ENCODE results near the gene FANCI. TPM values are rescaled to one million over a fixed set of nuclear protein-coding genes. Genes with fewer than 3 reads are reported as not detected.

FANCI gene
- total RNA-seq, 4 donors from 2014 or later: 0.80 to 3.3 (median 2.7) TPM

DNA sequence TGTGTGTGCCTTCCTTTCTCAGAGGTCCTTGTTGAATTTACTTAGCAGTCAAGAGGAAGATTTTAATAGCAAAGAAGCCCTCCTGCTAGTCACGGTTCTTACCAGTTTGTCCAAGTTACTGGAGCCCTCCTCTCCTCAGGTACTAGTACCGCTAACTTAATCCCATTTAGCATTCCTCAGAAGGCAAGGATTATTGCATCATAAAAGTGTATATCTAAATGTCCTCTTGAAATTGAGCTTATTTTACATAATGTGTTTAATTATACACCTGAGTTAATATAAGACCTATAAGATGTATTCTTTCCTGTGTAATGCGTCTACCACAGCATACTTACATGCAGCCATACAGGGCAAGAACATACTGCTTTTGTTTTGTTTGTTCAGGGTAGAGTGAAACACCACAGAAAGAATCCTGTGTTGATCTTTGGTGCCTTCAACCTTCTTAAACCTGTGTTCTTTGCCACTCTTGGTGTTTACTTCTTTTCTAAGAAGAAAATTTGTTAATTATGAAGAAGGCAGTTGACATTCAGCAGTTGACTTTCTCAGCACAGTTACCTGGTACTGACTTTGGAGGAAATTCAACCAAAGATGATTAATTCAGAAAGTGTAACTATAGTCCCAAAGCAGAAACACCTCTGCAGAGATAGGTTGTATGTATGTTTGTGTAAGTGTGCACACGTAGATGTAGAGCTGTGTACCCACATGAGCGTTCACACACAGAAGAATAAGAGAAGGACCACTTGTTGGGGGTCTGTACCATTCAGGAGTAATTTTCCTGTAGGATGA is 57.7 kb downstream of the FANCI start:
- DNase-seq (no peak), ATAC-seq (no peak)
- no peaks in the 10 kb centered on the region for H3K4me1 ChIP-seq
- intact Hi-C loops (cut with DNase I; ENCODE audit: low total_unique reads) (loop anchor here (2.0 kb wide), 1 partner anchor 95 kb away; no protein-coding TSS in a partner anchor), in situ Hi-C loops (cut with MboI; ENCODE audit: low sequenced_read_pairs in 4 of 4) (no loop called here)
- TF ChIP-seq, protein P1, sequence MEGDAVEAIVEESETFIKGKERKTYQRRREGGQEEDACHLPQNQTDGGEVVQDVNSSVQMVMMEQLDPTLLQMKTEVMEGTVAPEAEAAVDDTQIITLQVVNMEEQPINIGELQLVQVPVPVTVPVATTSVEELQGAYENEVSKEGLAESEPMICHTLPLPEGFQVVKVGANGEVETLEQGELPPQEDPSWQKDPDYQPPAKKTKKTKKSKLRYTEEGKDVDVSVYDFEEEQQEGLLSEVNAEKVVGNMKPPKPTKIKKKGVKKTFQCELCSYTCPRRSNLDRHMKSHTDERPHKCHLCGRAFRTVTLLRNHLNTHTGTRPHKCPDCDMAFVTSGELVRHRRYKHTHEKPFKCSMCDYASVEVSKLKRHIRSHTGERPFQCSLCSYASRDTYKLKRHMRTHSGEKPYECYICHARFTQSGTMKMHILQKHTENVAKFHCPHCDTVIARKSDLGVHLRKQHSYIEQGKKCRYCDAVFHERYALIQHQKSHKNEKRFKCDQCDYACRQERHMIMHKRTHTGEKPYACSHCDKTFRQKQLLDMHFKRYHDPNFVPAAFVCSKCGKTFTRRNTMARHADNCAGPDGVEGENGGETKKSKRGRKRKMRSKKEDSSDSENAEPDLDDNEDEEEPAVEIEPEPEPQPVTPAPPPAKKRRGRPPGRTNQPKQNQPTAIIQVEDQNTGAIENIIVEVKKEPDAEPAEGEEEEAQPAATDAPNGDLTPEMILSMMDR (IDR thresholded peaks at IDR 0.05 in 4 of 5, conservative IDR thresholded peaks at IDR 0.05 in 1 of 5): no peak
- no peak for TF ChIP-seq POLR2A (IDR thresholded peaks at IDR 0.05)
- no peak overlapping the region for H3K4me3 ChIP-seq
- H3K9me3 ChIP-seq: no peaks in the 10 kb centered on the region
- H3K27ac ChIP-seq: no peak overlapping the region
- no peaks in the 10 kb centered on the region for H3K36me3 ChIP-seq
- H3K27me3 ChIP-seq: no peaks in the 10 kb centered on the region

DNA sequence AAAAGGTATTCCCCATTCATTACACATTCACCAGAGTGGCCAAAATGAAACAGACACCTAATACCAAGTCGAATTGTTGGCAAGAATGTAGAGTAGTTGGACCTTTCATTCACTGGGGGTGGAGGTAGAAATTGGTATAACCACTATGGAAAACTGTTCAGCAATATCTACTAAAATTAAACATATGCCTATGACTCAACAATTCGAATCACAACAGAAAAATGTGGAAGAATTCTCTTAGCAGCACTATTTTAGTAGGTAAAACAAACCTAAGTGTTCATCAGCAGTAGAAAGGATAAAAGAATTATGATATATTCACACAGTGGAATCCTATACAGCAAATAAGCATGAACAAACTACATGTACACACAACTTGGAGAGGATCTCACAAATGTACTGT is 60.2 kb downstream of the FANCI start:
- in situ Hi-C loops (cut with MboI; ENCODE audit: low sequenced_read_pairs in 4 of 4): no loop called here
- TF ChIP-seq, protein P1 (IDR thresholded peaks at IDR 0.05 in 4 of 5, conservative IDR thresholded peaks at IDR 0.05 in 1 of 5): no peak
- TF ChIP-seq POLR2A (IDR thresholded peaks at IDR 0.05): no peak
- ATAC-seq (no peak), DNase-seq (no peak)
- H3K4me1 ChIP-seq: no peaks in the 10 kb centered on the region
- no peaks in the 10 kb centered on the region for H3K36me3 ChIP-seq
- no peak overlapping the region for H3K4me3 ChIP-seq
- H3K27ac ChIP-seq: no peak overlapping the region
- no peaks in the 10 kb centered on the region for H3K9me3 ChIP-seq
- H3K27me3 ChIP-seq: no peaks in the 10 kb centered on the region
- intact Hi-C loops (cut with DNase I; ENCODE audit: low total_unique reads): no loop called here

DNA sequence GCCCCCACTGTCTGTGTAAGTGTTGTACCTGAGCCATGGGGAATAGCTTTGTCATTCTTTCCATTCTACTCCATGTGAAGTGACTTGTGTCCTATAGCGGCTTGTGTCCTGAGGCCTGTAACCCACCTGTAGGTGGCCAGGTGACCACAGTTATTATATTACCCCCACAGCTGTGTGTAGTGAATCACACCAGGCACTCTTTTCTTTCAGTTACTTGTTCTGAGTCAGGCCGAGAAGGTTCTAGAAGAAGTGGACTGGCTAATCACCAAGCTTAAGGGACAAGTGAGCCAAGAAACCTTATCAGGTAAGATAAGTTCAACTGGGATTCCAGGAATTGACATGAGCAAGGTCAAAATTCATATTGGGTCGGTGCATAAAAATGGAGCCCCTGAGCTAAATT is 61.6 kb downstream of the FANCI start:
- in situ Hi-C loops (cut with MboI; ENCODE audit: low sequenced_read_pairs in 4 of 4): no loop called here
- intact Hi-C loops (cut with DNase I; ENCODE audit: low total_unique reads): no loop called here
- H3K9me3 ChIP-seq: no peaks in the 10 kb centered on the region
- H3K4me1 ChIP-seq: no peaks in the 10 kb centered on the region
- no peaks in the 10 kb centered on the region for H3K36me3 ChIP-seq
- no peak for DNase-seq
- no peak overlapping the region for H3K4me3 ChIP-seq
- H3K27ac ChIP-seq: no peak overlapping the region
- no peaks in the 10 kb centered on the region for H3K27me3 ChIP-seq
- TF ChIP-seq, protein P1 (IDR thresholded peaks at IDR 0.05 in 4 of 5, conservative IDR thresholded peaks at IDR 0.05 in 1 of 5): no peak
- TF ChIP-seq POLR2A (IDR thresholded peaks at IDR 0.05): no peak
- no peak for ATAC-seq

DNA sequence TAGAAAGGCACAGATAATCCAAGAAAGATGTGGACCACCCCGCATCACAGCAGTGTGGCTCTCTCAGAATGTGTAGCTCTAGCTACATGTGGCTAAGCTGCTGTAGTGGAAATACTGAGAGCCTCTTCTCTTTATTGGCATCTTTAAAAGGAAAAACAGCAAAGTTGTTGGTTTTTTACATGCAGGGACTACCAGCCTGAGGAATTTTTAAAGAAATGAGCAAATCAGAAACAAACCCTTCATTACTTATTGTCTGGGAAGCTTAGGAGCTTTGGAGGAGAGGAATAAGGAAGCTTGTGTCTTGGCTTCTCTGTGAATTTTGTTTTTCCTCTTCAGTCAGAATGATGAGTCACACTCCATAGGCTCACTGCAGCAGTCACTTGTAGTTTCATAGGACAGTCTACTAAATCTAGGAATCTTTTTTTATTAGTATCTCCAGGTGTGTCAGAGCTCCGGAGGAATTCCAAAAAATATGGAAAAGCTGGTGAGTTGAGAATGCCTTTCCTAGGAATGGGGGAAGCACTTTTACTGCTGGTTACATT is 63.3 kb downstream of the FANCI start:
- ATAC-seq (no peak), DNase-seq (no peak)
- H3K27me3 ChIP-seq: no peaks in the 10 kb centered on the region
- H3K4me1 ChIP-seq: no peaks in the 10 kb centered on the region
- in situ Hi-C loops (cut with MboI; ENCODE audit: low sequenced_read_pairs in 4 of 4): no loop called here
- H3K4me3 ChIP-seq: no peak overlapping the region
- no peaks in the 10 kb centered on the region for H3K36me3 ChIP-seq
- no peaks in the 10 kb centered on the region for H3K9me3 ChIP-seq
- intact Hi-C loops (cut with DNase I; ENCODE audit: low total_unique reads): no loop called here
- TF ChIP-seq POLR2A (IDR thresholded peaks at IDR 0.05): no peak
- TF ChIP-seq, protein P1 (IDR thresholded peaks at IDR 0.05 in 4 of 5, conservative IDR thresholded peaks at IDR 0.05 in 1 of 5): no peak
- H3K27ac ChIP-seq: no peak overlapping the region

All from gastrocnemius medialis (tissue), 4 donors.